ENCODE results near the gene PPA1. TPM values are rescaled to one million over a fixed set of nuclear protein-coding genes. Genes with fewer than 3 reads are reported as not detected.
A peak's percentile ranks its signal among the peaks of the same experiment; 100 is the strongest.

The PPA1 gene
- total and polyA plus RNA-seq, 10 donors: 54.8 to 133 (median 78.5) TPM

- H3K4me3 ChIP-seq: peak overlapping the region; percentile 68 to 91 (median 77)
- H3K36me3 ChIP-seq: peaks cover 0 to 26% (median 7%) of the 10 kb centered on the region in 6 donors
- no peak for TF ChIP-seq POLR2AphosphoS5 (IDR thresholded peaks at IDR 0.05)
- no peak for TF ChIP-seq CTCF (IDR thresholded peaks at IDR 0.05 in 8 of 11, conservative IDR thresholded peaks at IDR 0.05 in 3 of 11)
- TF ChIP-seq POLR2A (IDR thresholded peaks at IDR 0.05): no peak
- H3K9me3 ChIP-seq: no peaks in the 10 kb centered on the region
- intact Hi-C loops (cut with DNase I; ENCODE audit: low total_unique reads): no loop called here
- H3K27ac ChIP-seq: peak overlapping the region; percentile 73 to 96 (median 94)
- WGBS, 5 donors: 1 to 2% (median 1%) methylated on average over 33 to 40 of the region's 40 CpGs
- H3K4me1 ChIP-seq: peaks cover 21 to 79% (median 65%) of the 10 kb centered on the region in 6 donors
- H3K27me3 ChIP-seq (replicated peaks in 1 of 7): no peaks in the 10 kb centered on the region
- no peak for DNase-seq
These were observed 63.4 kb downstream of the PPA1 start for GRCh38 chr10:70169649-70170364.

GRCh38 chr10:70169011-70169410, 64.2 kb downstream of the PPA1 start:
- TF ChIP-seq POLR2AphosphoS5 (IDR thresholded peaks at IDR 0.05) (no peak), POLR2A (IDR thresholded peaks at IDR 0.05) (no peak), CTCF (IDR thresholded peaks at IDR 0.05 in 8 of 11, conservative IDR thresholded peaks at IDR 0.05 in 3 of 11) (no peak)
- WGBS, 5 donors: 8 to 18% (median 17%) methylated on average over 2 of the region's 2 CpGs
- Histone ChIP-seq H3K4me3 (peak overlapping the region in 7 of 8 donors; percentile 73 to 91 (median 79)), H3K36me3 (peaks cover 0 to 32% (median 7%) of the 10 kb centered on the region in 6 donors), H3K27me3 (replicated peaks in 1 of 7) (no peaks in the 10 kb centered on the region), H3K9me3 (no peaks in the 10 kb centered on the region), H3K4me1 (peaks cover 17 to 79% (median 65%) of the 10 kb centered on the region in 6 donors), H3K27ac (peak overlapping the region in 7 of 8 donors; percentile 92 to 96 (median 94))
- intact Hi-C loops (cut with DNase I; ENCODE audit: low total_unique reads): no loop called here
- no peak for DNase-seq

GRCh38 chr10:70167246-70167645, 66.0 kb downstream of the PPA1 start:
- Histone ChIP-seq H3K27ac (no peak overlapping the region), H3K9me3 (no peaks in the 10 kb centered on the region), H3K27me3 (replicated peaks in 1 of 7) (no peaks in the 10 kb centered on the region), H3K4me1 (peaks cover 29 to 85% (median 75%) of the 10 kb centered on the region in 6 donors), H3K4me3 (no peak overlapping the region), H3K36me3 (peaks cover 0 to 41% (median 7%) of the 10 kb centered on the region in 6 donors)
- 74 to 85% (median 81%) methylated on average over 7 of the region's 7 CpGs for WGBS, 5 donors
- intact Hi-C loops (cut with DNase I; ENCODE audit: low total_unique reads): no loop called here
- DNase-seq: no peak
- TF ChIP-seq POLR2AphosphoS5 (IDR thresholded peaks at IDR 0.05) (no peak), POLR2A (IDR thresholded peaks at IDR 0.05) (no peak)

- H3K4me1 ChIP-seq: peaks cover 33 to 88% (median 83%) of the 10 kb centered on the region in 6 donors
- H3K4me3 ChIP-seq: no peak overlapping the region
- H3K36me3 ChIP-seq: peaks cover 0 to 48% (median 10%) of the 10 kb centered on the region in 6 donors
- 74 to 85% (median 78%) methylated on average over 3 of the region's 3 CpGs for WGBS, 5 donors
- DNase-seq: no peak
- no peaks in the 10 kb centered on the region for H3K27me3 ChIP-seq (replicated peaks in 1 of 7)
- TF ChIP-seq POLR2AphosphoS5 (IDR thresholded peaks at IDR 0.05) (no peak), POLR2A (IDR thresholded peaks at IDR 0.05) (no peak), CTCF (IDR thresholded peaks at IDR 0.05 in 8 of 11, conservative IDR thresholded peaks at IDR 0.05 in 3 of 11) (no peak)
- no peak overlapping the region for H3K27ac ChIP-seq
- H3K9me3 ChIP-seq: no peaks in the 10 kb centered on the region
- intact Hi-C loops (cut with DNase I; ENCODE audit: low total_unique reads): no loop called here
These were observed 66.8 kb downstream of the PPA1 start for GRCh38 chr10:70166394-70166793.

Measured in spleen (tissue), 11 donors.